ENCODE measurements around the gene KDM3B.

The KDM3B gene

DNA sequence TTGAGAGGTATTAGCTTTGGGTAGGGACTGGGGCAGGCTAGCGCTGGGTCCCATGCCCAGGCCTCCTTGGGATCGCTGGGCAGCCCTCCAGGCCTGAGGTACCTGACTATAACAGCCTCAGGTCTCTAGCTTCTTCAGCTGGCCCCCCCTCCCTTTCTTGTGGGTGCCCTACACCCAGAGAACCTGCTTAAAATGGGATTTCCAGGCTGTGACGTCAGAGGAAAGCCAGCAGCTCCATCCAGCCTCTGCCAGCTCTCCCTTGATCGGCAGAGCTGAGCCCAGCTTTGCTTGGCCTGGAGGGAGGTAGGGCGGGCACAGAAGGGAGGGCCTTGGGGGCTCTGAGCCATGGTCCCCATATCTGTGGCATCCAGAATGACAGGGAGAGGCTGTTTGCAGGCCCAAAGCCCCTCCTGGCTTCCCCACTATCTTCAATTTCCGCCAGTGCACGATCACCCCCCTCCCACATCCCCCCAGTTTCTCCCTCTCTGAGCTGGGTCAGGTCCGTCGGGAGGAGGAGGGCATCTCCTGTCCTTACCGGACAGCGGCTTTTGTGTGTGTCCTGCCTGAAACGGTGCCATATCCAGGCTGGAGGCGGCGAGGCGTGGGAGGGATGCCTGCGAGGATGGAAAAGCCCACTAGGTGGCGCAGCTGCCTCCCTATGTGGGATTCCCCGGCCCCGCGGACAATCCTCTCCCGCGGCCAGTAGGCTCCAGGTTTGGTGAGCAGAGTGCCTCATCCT, 97.2 kb downstream of the KDM3B start:
- peak in 46 of 51 donors; percentile 32 to 88 (median 76) for DNase-seq

DNA sequence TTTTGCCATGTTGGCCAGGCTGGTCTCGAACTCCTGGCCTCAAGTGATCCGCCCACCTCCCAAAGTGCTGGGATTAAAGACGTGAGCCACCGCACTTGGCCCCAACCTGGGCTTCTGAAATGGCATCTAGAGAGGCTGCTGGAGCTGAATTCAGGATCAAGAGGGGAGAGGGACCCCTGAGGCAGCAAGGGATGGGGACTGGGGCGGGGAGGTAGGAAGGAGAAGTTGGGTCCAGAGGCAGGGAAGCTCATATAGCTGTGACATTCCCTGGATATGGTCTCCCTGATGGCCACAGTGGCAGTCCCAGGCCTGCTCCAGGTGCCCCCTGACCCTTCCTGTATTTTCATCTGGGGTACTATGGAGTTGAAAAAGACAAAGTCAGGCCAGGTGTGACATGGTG, 98.5 kb downstream of the KDM3B start:
- no peak for DNase-seq

DNA sequence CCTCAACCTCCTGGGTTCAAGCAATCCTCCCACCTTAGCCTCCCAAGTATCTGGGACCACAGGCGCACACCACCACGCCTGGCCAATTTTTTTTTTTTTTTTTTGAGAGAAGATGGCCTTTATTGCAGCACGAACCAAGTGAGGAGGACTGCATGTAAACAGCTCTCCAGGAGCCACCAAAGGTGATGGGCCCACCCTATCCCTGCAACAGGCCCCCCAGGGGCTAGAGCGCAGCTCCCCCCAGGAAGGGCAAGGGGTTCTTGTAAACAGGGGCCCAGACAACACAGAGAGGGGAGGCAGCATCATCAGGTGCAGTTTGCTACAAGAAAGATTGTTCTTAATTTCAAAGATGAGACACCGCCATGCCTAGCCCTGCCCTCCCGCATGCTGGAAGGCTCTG, 100.2 kb downstream of the KDM3B start:
- DNase-seq = no peak

DNA sequence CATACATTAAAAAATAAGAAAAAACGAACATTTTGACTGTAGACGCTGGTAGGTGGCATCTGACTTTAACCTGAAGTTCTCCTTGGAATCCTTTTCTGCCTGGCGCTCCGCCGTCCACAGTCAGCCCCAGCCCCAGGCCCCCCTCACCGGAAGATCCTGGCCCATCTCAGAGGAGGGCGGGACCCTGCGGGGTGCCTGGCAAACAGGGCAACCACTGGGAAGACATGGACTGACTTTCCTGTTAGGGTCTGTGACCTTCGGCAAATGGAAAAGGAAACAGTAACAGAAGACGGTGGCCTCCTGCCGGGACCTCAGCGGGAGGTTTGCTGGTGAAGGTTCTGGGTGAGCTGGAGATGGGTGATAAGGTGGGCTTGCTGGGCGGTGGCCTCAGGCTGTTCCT, 101.1 kb downstream of the KDM3B start:
- no peak for DNase-seq

DNA sequence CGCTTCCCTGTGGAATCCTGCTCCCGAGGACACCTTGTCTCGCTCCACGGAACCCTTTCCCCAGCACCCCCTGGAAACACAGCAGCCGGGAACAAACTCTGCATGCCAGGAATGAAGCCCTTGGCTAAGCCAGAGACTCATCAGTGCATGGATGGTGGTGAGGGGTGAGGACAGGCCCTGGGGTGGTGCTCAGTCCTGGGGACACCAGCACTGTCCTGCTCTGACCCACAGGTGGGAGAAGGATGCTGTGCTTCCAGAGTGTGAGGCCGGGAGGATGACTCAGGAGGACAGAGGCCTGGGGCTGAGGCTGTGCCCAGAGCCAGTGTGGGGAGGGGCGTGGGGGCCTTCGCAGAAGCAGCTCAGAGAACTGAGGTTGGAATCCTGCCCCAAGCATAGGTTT, 101.6 kb downstream of the KDM3B start:
- no peak for DNase-seq

DNA sequence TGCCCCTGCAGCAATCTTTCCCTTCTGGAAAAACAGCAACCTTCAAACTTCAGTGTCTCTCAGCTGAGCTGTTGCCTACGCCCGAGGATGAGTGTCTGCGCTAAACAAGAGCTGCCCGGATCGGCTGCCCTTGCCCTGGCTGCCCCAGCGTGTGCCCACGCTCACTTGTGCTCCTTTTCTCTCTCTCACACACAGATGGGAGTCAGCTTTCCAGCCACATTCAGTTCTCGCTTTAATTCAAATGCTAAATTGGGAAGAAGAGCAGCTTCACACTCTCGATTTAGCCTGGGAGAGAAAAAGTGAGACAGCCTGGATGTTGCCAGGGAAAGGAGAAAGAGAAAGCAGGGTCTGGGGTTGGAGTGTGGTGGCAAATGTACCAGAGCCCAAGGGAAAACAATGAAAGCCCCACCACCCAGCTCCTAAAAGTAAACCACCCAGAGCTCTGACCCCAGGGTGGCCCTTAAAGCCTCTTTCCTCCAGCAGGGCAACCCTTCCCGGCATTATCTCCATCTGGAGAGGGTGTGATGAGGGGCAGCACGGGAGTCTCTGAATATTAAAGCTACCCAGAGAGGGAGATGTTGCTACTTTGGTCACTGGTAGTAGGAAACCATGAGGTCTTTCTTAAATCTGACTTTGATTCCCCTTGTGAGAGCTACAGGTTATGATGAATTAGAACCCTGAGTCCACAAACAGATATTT, 102.9 kb downstream of the KDM3B start:
- peak in 3 of 51 donors; percentile 20 to 33 (median 24) for DNase-seq

DNA sequence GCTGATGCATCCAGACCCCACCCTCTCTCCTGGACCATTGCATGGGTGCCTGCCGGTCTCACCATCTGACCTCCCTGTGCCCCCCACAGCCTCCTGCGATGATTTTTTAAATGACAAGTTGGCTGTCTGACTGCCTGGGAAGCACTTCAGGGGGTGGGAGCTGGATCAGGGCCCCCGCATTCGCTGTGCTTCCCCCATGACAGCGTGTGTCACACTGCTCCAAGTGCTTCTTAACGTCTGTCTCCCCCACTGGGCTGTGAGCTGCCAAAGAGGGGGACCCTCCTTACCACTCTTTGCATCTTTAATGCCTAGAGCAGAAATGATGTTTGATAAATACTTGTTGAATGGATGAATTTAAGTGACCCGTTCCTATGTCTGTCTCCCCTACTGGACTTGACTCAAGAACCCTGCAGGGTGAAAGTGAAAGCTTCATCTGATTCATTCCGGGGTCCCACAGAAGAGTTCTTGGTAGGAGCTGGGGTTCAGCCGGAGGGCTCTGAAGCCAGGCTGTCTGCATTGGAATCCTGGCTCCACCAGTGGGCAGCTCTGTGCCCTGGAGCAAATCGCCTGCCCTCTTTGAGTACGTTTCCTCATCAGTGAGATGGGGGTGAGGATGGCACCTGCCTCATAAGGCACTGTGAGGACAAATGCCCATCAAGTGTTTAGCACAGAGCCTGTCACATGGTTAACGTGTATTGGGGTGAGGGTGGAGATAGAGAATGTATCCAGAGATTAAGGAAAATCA, 105.2 kb downstream of the KDM3B start:
- peak in 1 of 51 donors; percentile 23 for DNase-seq

DNA sequence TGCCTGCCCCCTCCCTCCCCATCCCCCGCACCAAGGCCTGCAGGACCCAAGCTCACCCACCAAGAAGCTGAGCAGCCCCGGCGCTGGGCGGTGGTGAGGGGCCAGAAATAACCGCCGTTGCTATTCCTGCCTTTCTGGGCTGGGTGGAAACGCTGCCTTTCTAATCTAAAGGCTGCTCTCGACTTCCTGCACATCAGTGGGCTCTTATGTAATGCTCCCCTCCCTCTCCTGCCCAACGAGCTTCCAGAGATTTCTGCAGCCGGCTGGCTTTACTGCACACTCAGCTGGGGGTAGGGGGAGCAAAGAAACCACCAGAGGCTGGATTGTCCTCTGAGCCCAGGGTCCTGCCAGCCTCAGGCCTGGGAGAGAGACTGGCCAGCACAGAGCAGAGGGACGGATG, 105.9 kb downstream of the KDM3B start:
- peak in 13 of 51 donors; percentile 24 to 49 (median 37) for DNase-seq

DNA sequence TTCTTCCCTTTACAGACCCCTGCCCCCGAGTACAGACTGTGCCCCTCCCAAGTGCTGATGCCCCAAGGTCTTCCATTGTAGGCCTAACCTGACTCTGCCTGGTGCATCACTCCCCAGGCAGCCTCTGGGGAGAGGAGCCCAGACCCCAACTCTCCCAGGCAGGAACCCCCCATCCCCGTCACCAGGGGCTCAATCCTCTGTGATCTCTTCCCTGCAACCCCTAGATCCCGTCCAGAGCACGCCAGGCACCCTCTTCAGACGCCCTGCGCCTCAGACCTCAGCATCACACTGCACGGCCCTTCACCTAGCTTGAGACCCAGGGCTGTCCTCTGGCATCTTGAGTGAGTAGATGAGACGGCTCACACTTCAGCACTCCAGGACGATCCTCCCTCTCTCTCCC, 106.4 kb downstream of the KDM3B start:
- no peak for DNase-seq

DNA sequence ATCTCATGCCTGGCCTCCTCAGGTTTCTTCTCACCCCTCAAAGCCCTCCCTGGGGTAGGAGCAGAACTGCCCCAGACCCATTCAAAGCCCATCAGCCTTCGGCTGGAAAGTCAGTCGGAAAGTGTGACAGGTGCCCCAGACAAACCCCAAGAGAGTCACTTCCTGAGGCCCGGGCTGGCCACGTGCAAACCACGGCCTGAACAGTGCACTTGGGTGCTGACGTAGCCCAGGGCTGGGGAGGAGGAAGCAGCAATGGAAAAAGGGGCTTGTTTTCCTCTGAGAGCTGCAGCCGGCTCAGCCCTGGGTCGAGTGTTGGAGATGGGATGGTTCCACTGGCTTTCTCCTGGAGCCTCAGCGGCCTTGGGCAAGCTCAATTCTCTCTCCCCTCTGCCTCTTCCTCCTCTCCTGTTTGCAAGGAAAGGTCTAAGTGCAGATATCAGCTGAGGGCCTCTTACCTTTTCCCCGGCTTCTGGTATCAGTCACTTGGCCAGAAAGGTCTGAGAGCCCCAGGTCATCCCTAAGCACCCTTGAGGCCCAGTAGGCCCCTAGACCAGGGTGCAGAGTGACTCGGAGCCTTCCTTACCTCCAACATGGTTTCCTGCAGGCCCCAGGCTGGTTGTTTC, 106.9 kb downstream of the KDM3B start:
- peak in 19 of 51 donors; percentile 6 to 53 (median 25) for DNase-seq

DNA sequence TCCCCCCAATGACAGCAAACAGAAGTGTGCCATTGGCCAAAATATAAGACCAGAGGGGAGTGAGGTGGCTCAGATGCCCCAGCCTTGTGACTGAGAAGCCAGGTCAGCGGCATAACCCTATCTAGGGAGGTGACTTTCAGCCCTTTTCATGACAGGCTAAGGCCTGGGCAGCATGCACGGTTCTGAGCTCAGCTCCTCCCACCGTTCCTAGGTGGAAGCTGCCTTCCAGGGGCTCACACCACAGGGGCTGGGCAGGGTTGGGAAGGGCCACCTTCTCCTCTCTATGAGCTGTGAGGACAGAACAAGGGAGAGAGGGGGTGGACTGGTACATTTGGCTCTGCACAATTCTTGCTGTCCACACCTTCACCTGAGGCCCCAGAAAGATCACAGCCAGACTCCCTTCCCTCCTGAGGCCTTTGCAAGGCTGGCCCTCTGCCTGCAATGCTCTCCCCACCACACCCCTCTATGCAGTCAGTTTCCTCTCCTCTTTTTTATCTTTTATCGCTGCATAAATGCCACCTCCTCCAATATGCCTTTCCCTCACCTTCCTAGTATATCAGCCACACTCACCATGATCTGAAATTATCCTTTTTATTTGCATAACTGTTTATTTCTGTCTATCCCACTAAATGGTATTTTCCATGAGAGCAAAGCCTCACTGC, 107.7 kb downstream of the KDM3B start:
- no peak for DNase-seq

DNA sequence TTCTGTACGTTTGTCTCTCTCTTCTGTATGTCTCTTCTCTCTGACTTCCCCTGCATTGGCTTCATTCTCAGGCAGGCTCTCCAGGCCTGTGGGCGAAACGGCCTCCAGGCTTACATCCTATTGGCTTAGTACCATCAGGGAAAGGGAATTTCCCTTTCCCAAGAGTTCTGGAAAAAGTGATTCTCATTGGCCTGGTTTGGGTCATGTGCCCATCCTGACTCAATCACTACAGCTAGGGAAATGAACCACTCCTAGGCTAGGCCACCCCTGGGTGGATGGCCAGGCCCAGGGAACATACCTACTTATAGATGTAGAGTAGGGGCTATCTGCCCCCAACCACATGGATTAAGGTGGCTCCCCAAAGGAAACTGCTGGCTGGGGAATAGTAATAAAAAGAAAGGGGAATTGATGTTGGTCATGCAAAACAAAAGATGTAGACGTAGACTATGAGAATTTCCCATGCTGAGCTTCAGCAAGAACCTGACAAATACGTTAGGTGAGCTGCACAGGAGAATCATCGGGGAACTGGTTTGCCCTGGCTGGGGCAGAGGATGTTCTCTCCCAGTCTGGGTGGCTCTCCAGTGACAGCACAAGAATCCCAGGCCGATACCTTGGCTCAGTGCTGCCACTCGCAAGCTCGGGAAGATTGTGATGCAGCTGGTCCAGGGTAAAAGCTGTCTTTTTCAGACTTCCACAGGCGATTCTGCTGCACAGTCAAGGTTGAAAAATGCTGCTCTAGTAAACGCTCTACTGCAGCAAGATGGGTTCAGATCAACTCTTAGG, 109.0 kb downstream of the KDM3B start:
- peak in 1 of 51 donors; percentile 24 for DNase-seq

DNA sequence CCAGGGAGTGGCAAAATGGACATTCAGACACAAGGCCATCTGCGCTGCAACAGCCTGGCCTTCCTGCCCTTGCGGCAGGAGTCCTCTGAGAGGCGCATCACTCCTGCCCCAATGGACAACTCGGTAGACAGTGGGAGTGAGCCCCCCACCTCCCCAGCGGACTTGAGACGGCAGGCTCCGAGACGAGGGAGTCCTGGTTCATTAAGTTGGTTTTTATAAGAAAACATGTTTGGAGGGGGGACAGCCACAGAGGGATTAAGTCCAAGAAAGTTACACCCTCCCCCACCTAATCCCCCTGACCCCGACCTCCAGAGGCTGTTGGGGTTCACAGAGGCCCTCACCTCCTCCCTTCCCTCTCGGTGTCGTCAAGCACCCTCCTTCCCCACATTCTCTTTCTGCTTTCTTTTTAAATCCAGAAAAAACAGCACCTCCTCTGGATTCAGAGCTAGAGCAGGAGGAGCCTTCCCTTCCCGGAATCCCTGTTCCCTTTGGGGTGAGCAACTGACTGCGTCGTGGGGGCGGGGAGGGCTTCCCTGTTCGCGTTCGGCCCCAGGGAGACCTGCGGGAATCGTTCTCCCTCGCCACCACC, 111.0 kb downstream of the KDM3B start:
- peak in 2 of 51 donors; percentile 59 to 79 for DNase-seq

DNA sequence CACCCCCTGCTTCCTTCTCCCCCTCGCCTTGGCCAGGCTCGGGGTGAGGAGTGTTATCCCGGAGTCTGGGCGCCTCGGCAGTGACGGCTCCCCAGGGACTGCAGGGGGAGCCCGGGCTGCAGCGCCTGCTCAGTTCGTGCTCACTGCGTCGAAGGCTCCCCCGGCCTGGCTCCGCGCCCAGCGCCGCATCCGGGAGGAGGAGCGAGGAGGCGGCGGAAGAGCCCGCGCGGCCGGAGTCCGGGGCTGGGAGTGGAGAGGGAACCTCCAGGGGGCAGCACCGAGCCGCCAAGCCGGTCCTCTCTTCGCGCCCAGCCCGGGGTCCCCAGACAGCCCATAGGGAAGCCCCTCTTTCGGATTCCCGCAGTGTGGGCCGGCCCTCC, 111.5 kb downstream of the KDM3B start:
- DNase-seq = peak; percentile 57 to 97 (median 86)

DNA sequence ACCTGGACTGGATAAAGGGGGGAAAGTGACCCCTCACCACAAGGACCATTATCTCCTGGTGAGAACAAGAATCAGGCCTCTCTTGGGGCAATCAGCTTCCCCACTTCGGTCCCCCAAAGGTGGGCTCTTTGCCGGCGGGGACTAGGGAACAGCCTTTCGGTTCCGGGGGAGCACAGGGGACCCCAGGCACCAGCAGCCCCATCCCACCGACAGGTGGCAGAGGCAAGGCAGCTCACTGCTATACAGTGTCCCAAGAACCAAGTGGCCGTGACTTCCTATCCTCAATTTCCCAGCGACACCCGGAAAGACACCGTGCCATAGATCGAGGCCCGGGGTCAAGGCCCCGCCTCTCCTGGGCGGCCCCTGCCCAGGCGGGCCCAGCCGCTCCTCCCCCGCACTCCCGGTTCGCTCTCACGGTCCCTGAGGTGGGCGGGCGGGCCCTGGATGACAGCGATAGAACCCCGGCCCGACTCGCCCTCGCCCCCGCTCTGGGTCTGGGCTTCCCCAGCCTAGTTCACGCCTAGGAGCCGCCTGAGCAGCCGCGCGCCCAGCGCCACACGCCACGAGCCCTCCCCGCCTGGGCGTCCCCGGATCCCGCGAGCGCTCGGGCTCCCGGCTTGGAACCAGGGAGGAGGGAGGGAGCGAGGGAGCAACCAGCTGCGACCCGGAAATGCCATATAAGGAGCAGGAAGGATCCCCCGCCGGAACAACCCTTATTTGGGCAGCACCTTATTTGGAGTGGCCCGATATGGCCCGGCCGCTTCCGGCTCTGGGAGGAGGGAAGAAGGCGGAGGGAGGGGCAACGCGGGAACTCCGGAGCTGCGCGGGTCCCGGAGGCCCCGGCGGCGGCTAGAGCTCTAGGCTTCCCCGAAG, 112.1 kb downstream of the KDM3B start:
- peak; percentile 85 to 100 (median 98) for DNase-seq

DNA sequence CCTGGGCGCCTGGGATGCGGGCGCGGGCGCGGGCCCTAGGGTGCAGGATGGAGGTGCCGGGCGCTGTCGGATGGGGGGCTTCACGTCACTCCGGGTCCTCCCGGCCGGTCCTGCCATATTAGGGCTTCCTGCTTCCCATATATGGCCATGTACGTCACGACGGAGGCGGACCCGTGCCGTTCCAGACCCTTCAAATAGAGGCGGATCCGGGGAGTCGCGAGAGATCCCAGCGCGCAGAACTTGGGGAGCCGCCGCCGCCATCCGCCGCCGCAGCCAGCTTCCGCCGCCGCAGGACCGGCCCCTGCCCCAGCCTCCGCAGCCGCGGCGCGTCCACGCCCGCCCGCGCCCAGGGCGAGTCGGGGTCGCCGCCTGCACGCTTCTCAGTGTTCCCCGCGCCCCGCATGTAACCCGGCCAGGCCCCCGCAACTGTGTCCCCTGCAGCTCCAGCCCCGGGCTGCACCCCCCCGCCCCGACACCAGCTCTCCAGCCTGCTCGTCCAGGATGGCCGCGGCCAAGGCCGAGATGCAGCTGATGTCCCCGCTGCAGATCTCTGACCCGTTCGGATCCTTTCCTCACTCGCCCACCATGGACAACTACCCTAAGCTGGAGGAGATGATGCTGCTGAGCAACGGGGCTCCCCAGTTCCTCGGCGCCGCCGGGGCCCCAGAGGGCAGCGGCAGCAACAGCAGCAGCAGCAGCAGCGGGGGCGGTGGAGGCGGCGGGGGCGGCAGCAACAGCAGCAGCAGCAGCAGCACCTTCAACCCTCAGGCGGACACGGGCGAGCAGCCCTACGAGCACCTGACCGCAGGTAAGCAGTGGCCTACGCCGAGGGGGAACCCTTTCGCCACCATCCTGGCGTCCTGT, 113.0 kb downstream of the KDM3B start, which contains the start of gene EGR1:
EGR1 (plus strand) TSS at position 219 of the 864 bp plus-strand sequence; CDS start at position 502, 283 bp downstream.
- DNase-seq = peak in 50 of 51 donors; percentile 80 to 100 (median 97)

DNA sequence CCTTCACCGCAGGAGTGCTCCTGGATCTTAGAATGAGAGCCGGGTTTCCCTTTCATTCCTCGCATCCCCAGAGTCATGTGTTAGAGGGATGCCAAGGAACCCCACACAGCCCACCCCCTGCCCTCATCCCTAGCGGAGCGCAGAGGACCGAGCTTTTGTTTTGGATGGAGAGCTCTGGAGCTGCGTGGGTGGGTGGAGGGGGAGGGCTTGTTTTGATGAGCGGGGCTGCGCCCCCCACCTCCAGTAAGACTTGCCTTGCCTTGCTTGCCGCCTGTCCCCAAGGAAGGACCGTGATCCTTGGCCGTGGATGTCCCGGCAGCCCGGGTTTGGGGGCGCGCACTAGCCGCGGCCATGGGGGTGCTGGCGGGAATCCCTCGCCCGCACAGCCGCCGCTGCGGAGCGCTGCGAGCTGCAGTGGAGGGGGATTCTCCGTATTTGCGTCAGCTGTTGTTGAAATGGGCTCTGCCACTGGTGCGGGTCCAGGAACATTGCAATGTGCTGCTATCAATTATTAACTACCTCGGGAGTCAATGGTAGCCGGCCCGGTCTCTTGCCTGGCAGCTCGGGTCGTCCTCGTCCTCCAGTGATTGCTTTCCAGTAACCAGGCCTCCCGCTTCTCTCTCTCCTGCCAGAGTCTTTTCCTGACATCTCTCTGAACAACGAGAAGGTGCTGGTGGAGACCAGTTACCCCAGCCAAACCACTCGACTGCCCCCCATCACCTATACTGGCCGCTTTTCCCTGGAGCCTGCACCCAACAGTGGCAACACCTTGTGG, 113.8 kb downstream of the KDM3B start:
- peak in 2 of 51 donors; percentile 45 to 65 for DNase-seq

All from hypothalamus (tissue), 51 donors.